Measurements from ENCODE around the gene STPG2.

DNA sequence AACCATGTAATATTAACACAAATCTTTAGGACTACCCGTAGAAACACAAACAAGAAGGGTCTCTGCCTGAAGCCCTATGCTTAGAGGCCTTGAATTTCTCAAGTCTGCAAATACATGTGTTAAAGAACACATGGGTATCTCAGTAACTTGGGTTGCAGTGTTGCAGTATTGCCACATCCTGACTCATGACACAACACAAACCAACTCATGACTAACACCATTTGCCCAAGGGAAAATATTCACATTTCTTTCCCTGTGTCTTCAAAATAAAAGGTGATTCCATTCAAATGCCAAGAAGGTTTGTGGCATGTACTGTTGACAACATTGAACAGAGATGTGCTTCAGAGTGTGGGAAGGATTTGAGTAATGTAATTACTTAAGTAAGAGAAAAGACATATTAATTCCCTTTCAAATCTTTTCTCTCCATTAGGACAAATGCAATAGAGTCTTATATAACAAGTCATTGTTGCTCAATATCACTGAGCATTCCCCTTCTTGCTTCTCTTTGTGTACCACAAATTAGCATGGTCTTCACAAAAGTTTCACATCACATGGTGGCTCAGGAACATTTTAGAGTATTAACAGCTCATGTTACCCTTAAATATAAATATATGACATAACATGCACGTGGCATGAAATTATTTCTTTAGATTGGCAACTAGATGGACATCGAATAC, 487.1 kb downstream of the STPG2 start:
- TF ChIP-seq, protein P1, sequence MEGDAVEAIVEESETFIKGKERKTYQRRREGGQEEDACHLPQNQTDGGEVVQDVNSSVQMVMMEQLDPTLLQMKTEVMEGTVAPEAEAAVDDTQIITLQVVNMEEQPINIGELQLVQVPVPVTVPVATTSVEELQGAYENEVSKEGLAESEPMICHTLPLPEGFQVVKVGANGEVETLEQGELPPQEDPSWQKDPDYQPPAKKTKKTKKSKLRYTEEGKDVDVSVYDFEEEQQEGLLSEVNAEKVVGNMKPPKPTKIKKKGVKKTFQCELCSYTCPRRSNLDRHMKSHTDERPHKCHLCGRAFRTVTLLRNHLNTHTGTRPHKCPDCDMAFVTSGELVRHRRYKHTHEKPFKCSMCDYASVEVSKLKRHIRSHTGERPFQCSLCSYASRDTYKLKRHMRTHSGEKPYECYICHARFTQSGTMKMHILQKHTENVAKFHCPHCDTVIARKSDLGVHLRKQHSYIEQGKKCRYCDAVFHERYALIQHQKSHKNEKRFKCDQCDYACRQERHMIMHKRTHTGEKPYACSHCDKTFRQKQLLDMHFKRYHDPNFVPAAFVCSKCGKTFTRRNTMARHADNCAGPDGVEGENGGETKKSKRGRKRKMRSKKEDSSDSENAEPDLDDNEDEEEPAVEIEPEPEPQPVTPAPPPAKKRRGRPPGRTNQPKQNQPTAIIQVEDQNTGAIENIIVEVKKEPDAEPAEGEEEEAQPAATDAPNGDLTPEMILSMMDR (IDR thresholded peaks at IDR 0.05) = no peak
- no peak for TF ChIP-seq POLR2A (IDR thresholded peaks at IDR 0.05)
